ENCODE measurements around the gene MAOB.

GRCh38 chrX:43882294-43882681 is at the start of gene MAOB:
- TF ChIP-seq, protein P1, sequence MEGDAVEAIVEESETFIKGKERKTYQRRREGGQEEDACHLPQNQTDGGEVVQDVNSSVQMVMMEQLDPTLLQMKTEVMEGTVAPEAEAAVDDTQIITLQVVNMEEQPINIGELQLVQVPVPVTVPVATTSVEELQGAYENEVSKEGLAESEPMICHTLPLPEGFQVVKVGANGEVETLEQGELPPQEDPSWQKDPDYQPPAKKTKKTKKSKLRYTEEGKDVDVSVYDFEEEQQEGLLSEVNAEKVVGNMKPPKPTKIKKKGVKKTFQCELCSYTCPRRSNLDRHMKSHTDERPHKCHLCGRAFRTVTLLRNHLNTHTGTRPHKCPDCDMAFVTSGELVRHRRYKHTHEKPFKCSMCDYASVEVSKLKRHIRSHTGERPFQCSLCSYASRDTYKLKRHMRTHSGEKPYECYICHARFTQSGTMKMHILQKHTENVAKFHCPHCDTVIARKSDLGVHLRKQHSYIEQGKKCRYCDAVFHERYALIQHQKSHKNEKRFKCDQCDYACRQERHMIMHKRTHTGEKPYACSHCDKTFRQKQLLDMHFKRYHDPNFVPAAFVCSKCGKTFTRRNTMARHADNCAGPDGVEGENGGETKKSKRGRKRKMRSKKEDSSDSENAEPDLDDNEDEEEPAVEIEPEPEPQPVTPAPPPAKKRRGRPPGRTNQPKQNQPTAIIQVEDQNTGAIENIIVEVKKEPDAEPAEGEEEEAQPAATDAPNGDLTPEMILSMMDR (conservative IDR thresholded peaks at IDR 0.05; ENCODE audit: low read depth, low read length): no peak
- no peak for TF ChIP-seq EZH2 (IDR thresholded peaks at IDR 0.05; ENCODE audit: low read length, unreplicated experiment)
- TF ChIP-seq EZH2phosphoT487 (IDR thresholded peaks at IDR 0.05; ENCODE audit: borderline replicate concordance, low read length): no peak

Data from PC-3 (cell line).